BE2C (cell line): Measurements from ENCODE around the gene MKRN2OS.

Experiments used
- DNase-seq: peaks from one replicate; pipeline ENCODE4 v3.0.0-alpha.2; 2020
- H3K27me3 ChIP-seq: fragments of 250-450 bp; sonication (Bioruptor Pico); 2 replicates; pipeline ENCODE4 v1.5.1; 2020; ENCODE audit warnings: mild to moderate bottlenecking
- H3K36me3 ChIP-seq: fragments of 250-450 bp; sonication (Bioruptor Pico); 2 replicates; pipeline ENCODE4 v1.5.1; 2020; ENCODE audit warnings: mild to moderate bottlenecking
- H3K4me1 ChIP-seq: fragments of 250-450 bp; sonication (Bioruptor Pico); 2 replicates; pipeline ENCODE4 v1.5.1; 2020
- H3K4me3 ChIP-seq: 2 replicates; pipeline ENCODE4 v1.5.1; 2011; ENCODE audit warnings: low read depth, low read length
- H3K9me3 ChIP-seq: fragments of 250-450 bp; sonication (Bioruptor Pico); 2 replicates; pipeline ENCODE4 v1.5.1; 2020
- CTCF ChIP-seq: IDR thresholded peaks from 2 replicates; pipeline ENCODE4 v1.5.1; 2012; ENCODE audit warnings: mild to moderate bottlenecking, low read depth, low read length

Gene MKRN2OS

GRCh38 chr3:12588039-12589009 lies 43.0 kb upstream of the MKRN2OS start:
- Histone ChIP-seq H3K27me3 (no peaks in the 10 kb centered on the region), H3K9me3 (no peaks in the 10 kb centered on the region), H3K4me3 (no peak overlapping the region), H3K4me1 (no peaks in the 10 kb centered on the region), H3K36me3 (peaks cover 28% of the 10 kb centered on the region)
- DNase-seq = no peak
- no peak for TF ChIP-seq CTCF

- TF ChIP-seq CTCF = no peak
- no peak for DNase-seq
- no peaks in the 10 kb centered on the region for H3K27me3 ChIP-seq
- no peak overlapping the region for H3K4me3 ChIP-seq
- no peaks in the 10 kb centered on the region for H3K4me1 ChIP-seq
- H3K36me3 ChIP-seq = peaks cover 42% of the 10 kb centered on the region
- H3K9me3 ChIP-seq = no peaks in the 10 kb centered on the region
Measured at GRCh38 chr3:12586403-12586802, 41.1 kb upstream of the MKRN2OS start.

GRCh38 chr3:12585970-12586369 lies 40.7 kb upstream of the MKRN2OS start:
- TF ChIP-seq CTCF = no peak
- no peaks in the 10 kb centered on the region for H3K27me3 ChIP-seq
- no peaks in the 10 kb centered on the region for H3K9me3 ChIP-seq
- H3K4me3 ChIP-seq = no peak overlapping the region
- H3K4me1 ChIP-seq = no peaks in the 10 kb centered on the region
- DNase-seq = no peak
- peaks cover 43% of the 10 kb centered on the region for H3K36me3 ChIP-seq

- no peak for DNase-seq
- no peaks in the 10 kb centered on the region for H3K4me1 ChIP-seq
- no peak overlapping the region for H3K4me3 ChIP-seq
- no peaks in the 10 kb centered on the region for H3K27me3 ChIP-seq
- no peak for TF ChIP-seq CTCF
- no peaks in the 10 kb centered on the region for H3K9me3 ChIP-seq
- H3K36me3 ChIP-seq = peaks cover 39% of the 10 kb centered on the region
Measured at GRCh38 chr3:12585181-12585580, 39.9 kb upstream of the MKRN2OS start.

GRCh38 chr3:12584083-12584482 lies 38.8 kb upstream of the MKRN2OS start:
- H3K27me3 ChIP-seq = no peaks in the 10 kb centered on the region
- no peaks in the 10 kb centered on the region for H3K9me3 ChIP-seq
- DNase-seq = no peak
- H3K36me3 ChIP-seq = peaks cover 44% of the 10 kb centered on the region
- no peaks in the 10 kb centered on the region for H3K4me1 ChIP-seq
- TF ChIP-seq CTCF = no peak
- no peak overlapping the region for H3K4me3 ChIP-seq

- Histone ChIP-seq H3K4me3 (no peak overlapping the region), H3K36me3 (peaks cover 42% of the 10 kb centered on the region), H3K27me3 (no peaks in the 10 kb centered on the region), H3K4me1 (no peaks in the 10 kb centered on the region), H3K9me3 (no peaks in the 10 kb centered on the region)
- no peak for TF ChIP-seq CTCF
- no peak for DNase-seq
Measured at GRCh38 chr3:12583280-12583679, 38.0 kb upstream of the MKRN2OS start.
